Activated CD4-positive, alpha-beta memory T cell treated with anti-CD3 and anti-CD28 coated beads for 36 hours (primary cell): ENCODE data around the gene NPHP1. TPM values are rescaled to one million over a fixed set of nuclear protein-coding genes. Genes with fewer than 3 reads are reported as not detected.
A peak's percentile ranks its signal among the peaks of the same experiment; 100 is the strongest.
"Not testable (repeated sequence)": the region's sequence is repeated elsewhere in the genome, so short reads cannot be mapped to it uniquely, and the experiment has no call there.

ENCODE experiments used
- CTCF ChIA-PET: fragments of 350-600 bp; sonication (Branson Sonifier 250); formaldehyde crosslinking; loops from one replicate; lab custom pipeline; 2021; ENCODE audit warnings: antibody characterized with exemption, inconsistent platforms; lab: Charles Lee
- POLR2A ChIA-PET: fragments of 350-600 bp; sonication (Branson Sonifier 250); formaldehyde crosslinking; loops from one replicate; lab custom pipeline; 2021; ENCODE audit warnings: antibody characterized with exemption; lab: Charles Lee
- DNase-seq: peaks from one replicate; pipeline ENCODE4 v3.0.0-alpha.2; 2020
- H3K27ac Mint-ChIP-seq: one replicate; pipeline ENCODE4 v1.8.0; 2021; ENCODE audit warnings: mixed read lengths
- H3K27me3 Mint-ChIP-seq: one replicate; pipeline ENCODE4 v1.8.0; 2021; ENCODE audit warnings: mixed read lengths
- H3K36me3 Mint-ChIP-seq: one replicate; pipeline ENCODE4 v1.8.0; 2021; ENCODE audit warnings: mixed read lengths
- H3K4me1 Mint-ChIP-seq: one replicate; pipeline ENCODE4 v1.8.0; 2021; ENCODE audit warnings: low read depth, mixed read lengths
- H3K4me3 Mint-ChIP-seq: one replicate; pipeline ENCODE4 v1.8.0; 2021; ENCODE audit warnings: mild to moderate bottlenecking, mixed read lengths
- H3K9me3 Mint-ChIP-seq: one replicate; pipeline ENCODE4 v1.8.0; 2021; ENCODE audit warnings: mixed read lengths
- intact Hi-C: fragments of 100-400 bp; cut with micrococcal nuclease; formaldehyde crosslinking; loops from one replicate; pipeline ENCODE4 v1.15.1; 2023
- total RNA-seq, 2 experiments: library from RNA; stranded (reverse); gene quantifications; one replicate each; pipeline ENCODE4 v1.2.3, GENCODE V29; 2021

Gene NPHP1
- total RNA-seq, 2 experiments from 2014 or later: 1.9 to 2.0 TPM

- H3K4me1 Mint-ChIP-seq: no peaks in the 10 kb centered on the region
- ChIA-PET POLR2A (no interaction called here), CTCF (interaction anchor here (1.1 kb wide), 1 partner anchor 12 kb away, joined by 3 read pairs; the partner anchor contains the start of gene NPHP1)
- H3K27me3 Mint-ChIP-seq: peaks cover 47% of the 10 kb centered on the region
- intact Hi-C loops: no loop called here
- H3K27ac Mint-ChIP-seq: no peak overlapping the region
- DNase-seq: no peak
- H3K4me3 Mint-ChIP-seq: no peak overlapping the region
- H3K9me3 Mint-ChIP-seq: peaks cover 8% of the 10 kb centered on the region
- peaks cover 2% of the 10 kb centered on the region for H3K36me3 Mint-ChIP-seq
These were observed 12.0 kb upstream of the NPHP1 start for GRCh38 chr2:110216803-110217202.

- H3K27ac Mint-ChIP-seq: no peak overlapping the region
- H3K36me3 Mint-ChIP-seq: peaks cover 6% of the 10 kb centered on the region
- no peak overlapping the region for H3K4me3 Mint-ChIP-seq
- peaks cover 45% of the 10 kb centered on the region for H3K27me3 Mint-ChIP-seq
- H3K9me3 Mint-ChIP-seq: peaks cover 8% of the 10 kb centered on the region
- DNase-seq: no peak
- intact Hi-C loops: no loop called here
- POLR2A ChIA-PET: interaction anchor here (1.5 kb wide), 1 partner anchor 12 kb away, joined by 3 read pairs; the partner anchor contains the start of gene NPHP1
- H3K4me1 Mint-ChIP-seq: peaks cover 4% of the 10 kb centered on the region
- CTCF ChIA-PET: no interaction called here
These were observed 11.4 kb upstream of the NPHP1 start for GRCh38 chr2:110216199-110216598.

- peaks cover 8% of the 10 kb centered on the region for H3K9me3 Mint-ChIP-seq
- peaks cover 6% of the 10 kb centered on the region for H3K36me3 Mint-ChIP-seq
- intact Hi-C loops: no loop called here
- peaks cover 7% of the 10 kb centered on the region for H3K4me1 Mint-ChIP-seq
- DNase-seq: no peak
- H3K27ac Mint-ChIP-seq: no peak overlapping the region
- POLR2A ChIA-PET: interaction anchor here (1.5 kb wide), 1 partner anchor 11 kb away, joined by 3 read pairs; the partner anchor contains the start of gene NPHP1
- no peak overlapping the region for H3K4me3 Mint-ChIP-seq
- H3K27me3 Mint-ChIP-seq: peaks cover 45% of the 10 kb centered on the region
- CTCF ChIA-PET: no interaction called here
These were observed 10.8 kb upstream of the NPHP1 start for GRCh38 chr2:110215566-110216158.

DNA sequence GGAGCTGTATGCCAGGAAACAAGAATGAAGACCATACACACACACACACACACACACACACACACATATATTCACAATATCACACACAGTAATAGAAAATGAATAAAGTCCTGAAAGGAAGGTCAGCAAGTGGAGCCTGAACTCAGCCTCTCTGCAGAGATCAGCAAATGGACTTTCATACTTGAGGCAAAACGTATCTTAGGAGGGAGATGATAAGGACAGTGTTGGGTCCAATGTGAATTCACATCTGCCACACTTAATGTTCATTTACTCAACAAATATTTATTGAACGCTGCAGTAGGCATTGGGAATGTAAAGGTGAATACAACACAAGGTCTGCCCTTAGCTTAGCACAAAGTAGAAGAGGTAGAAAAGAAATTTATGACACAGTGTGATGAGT is 10.3 kb upstream of the NPHP1 start:
- peaks cover 9% of the 10 kb centered on the region for H3K36me3 Mint-ChIP-seq
- peaks cover 10% of the 10 kb centered on the region for H3K4me1 Mint-ChIP-seq
- intact Hi-C loops: no loop called here
- no peak overlapping the region for H3K4me3 Mint-ChIP-seq
- peaks cover 44% of the 10 kb centered on the region for H3K27me3 Mint-ChIP-seq
- ChIA-PET POLR2A (interaction anchor here (1.5 kb wide), 1 partner anchor 11 kb away, joined by 3 read pairs; the partner anchor contains the start of gene NPHP1), CTCF (no interaction called here)
- no peak for DNase-seq
- no peak overlapping the region for H3K27ac Mint-ChIP-seq
- H3K9me3 Mint-ChIP-seq: peaks cover 8% of the 10 kb centered on the region

DNA sequence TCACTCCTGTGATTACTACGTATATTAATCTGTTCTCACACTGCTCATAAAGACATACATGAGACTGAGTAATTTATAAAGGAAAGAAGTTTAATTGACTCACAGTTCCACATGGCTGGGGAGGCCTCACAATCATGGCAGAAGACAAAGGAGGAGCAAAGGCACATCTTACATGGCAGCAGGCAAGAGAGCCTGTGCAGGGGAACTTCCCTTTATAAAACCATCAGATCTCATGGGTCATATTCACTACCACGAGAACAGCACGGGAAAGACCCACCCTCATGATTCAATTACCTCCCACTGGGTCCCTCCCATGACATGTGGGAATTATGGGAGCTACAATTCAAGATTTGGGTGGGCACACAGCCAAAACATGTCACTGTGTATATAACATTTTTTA is 8.7 kb upstream of the NPHP1 start:
- H3K27ac Mint-ChIP-seq, H3K9me3 Mint-ChIP-seq, H3K4me3 Mint-ChIP-seq, CTCF ChIA-PET, intact Hi-C loops, POLR2A ChIA-PET, DNase-seq: not testable (repeated sequence)
- peaks cover 19% of the 10 kb centered on the region for H3K4me1 Mint-ChIP-seq
- peaks cover 21% of the 10 kb centered on the region for H3K36me3 Mint-ChIP-seq
- peaks cover 29% of the 10 kb centered on the region for H3K27me3 Mint-ChIP-seq

DNA sequence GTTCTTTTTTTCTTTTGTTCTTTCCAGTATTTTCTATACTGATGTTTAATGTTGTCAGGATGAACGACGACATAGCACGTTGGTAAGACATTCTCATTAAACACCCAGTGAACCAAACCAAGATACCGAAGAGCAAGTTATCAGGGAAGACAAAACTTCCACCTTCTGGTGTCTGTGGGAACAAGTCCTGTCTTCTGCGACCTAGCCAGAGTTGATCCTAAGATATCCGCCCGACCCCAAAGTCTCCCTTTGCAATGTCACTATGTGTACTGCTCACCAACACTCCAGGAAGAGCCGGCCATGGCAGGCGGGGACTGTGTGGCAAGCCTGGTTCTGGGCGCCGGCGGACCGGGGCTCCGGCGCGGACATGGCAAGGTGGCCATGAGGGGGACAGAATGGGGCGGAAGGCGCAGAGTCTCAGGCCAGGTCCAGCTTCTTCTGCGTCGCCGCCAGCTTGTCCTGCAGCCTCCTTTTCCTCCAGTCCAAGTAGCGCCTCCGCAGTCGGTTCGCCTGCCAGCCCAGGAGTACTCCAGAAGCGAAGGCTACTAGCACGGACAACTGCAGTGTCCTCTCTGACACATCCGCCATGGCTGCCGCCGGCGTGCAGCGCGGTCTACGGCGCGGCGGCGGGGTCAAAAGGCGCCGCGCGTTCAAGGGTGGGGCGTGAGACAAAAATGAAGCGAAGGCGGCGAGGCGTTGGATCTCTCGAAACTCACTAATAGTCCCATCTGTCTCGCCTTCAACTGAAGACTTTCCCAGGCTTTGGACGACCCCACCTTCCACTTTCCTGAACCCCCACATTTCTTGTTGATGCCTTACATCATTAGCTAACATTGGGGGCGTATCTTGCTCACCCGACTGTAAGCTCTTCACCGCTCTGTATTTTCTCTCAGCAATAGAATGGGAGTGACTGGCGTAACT is 7.4 kb upstream of the NPHP1 start, which contains the start of gene MTLN:
TSS of gene MTLN (minus strand) at position 610 of the 921 bp plus-strand sequence. CDS start at position 588, 22 bp downstream.
- H3K36me3 Mint-ChIP-seq: peaks cover 25% of the 10 kb centered on the region
- peaks cover 22% of the 10 kb centered on the region for H3K4me1 Mint-ChIP-seq
- ChIA-PET POLR2A (no interaction called here), CTCF (no interaction called here)
- DNase-seq: peak; percentile 85
- H3K9me3 Mint-ChIP-seq: peaks cover 8% of the 10 kb centered on the region
- intact Hi-C loops: no loop called here
- peak within 1 kb of the TSS; percentile 92 for H3K4me3 Mint-ChIP-seq
- peak within 1 kb of the TSS; percentile 80 for H3K27ac Mint-ChIP-seq
- H3K27me3 Mint-ChIP-seq: peaks cover 20% of the 10 kb centered on the region

DNA sequence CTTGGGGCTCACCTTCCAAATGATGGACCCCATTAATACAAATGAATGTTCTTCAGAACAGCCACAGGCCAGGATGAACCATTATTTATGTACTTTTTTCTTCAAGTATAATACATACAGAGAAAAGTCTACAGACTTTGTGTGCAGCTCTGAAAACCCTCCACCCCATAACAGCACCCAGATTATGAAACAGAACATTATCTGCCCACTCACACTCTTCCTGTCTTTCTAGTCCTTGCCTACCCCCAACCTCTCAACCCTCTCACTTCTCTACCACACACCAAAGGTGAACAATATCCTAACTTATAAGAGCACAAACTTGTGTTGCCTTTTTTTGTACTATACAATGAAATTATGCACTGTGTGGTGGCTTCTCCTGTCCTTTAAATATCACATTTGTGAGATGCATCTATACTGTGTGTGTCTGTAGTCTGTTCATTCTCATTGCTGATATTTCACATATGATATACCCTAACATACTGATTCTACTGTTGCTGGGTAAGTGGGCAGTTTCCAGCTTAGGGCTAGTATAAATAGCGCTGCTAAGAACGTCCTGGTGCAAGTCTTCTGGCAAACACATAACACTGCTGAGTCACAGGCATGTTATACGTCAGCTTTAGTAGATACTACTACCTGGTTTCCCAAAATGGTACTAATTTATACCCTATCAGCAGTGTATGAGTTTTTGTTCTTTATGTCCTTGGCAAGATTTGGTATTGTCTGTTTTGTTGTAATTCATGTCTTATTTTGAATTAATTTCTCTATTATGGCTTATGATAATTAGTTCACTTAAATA is 1.0 kb upstream of the NPHP1 start:
- ChIA-PET POLR2A (no interaction called here), CTCF (no interaction called here)
- peak overlapping the region; percentile 10 for H3K27ac Mint-ChIP-seq
- no peaks in the 10 kb centered on the region for H3K9me3 Mint-ChIP-seq
- peak overlapping the region; percentile 80 for H3K4me3 Mint-ChIP-seq
- H3K4me1 Mint-ChIP-seq: peaks cover 33% of the 10 kb centered on the region
- H3K27me3 Mint-ChIP-seq: no peaks in the 10 kb centered on the region
- intact Hi-C loops: no loop called here
- H3K36me3 Mint-ChIP-seq: peaks cover 19% of the 10 kb centered on the region
- DNase-seq: no peak

GRCh38 chr2:110198016-110198415 is 6.8 kb downstream of the NPHP1 start:
- intact Hi-C loops: no loop called here
- Mint-ChIP-seq H3K4me1 (no peaks in the 10 kb centered on the region), H3K4me3 (no peak overlapping the region), H3K9me3 (no peaks in the 10 kb centered on the region), H3K27ac (no peak overlapping the region), H3K36me3 (no peaks in the 10 kb centered on the region), H3K27me3 (peaks cover 4% of the 10 kb centered on the region)
- ChIA-PET CTCF (no interaction called here), POLR2A (no interaction called here)
- DNase-seq: no peak

- intact Hi-C loops: no loop called here
- Mint-ChIP-seq H3K27me3 (peaks cover 4% of the 10 kb centered on the region), H3K9me3 (no peaks in the 10 kb centered on the region), H3K4me1 (no peaks in the 10 kb centered on the region), H3K27ac (no peak overlapping the region), H3K36me3 (no peaks in the 10 kb centered on the region), H3K4me3 (no peak overlapping the region)
- no peak for DNase-seq
- CTCF ChIA-PET: no interaction called here
- POLR2A ChIA-PET: no interaction called here
These were observed 7.4 kb downstream of the NPHP1 start for GRCh38 chr2:110197452-110197851.

DNA sequence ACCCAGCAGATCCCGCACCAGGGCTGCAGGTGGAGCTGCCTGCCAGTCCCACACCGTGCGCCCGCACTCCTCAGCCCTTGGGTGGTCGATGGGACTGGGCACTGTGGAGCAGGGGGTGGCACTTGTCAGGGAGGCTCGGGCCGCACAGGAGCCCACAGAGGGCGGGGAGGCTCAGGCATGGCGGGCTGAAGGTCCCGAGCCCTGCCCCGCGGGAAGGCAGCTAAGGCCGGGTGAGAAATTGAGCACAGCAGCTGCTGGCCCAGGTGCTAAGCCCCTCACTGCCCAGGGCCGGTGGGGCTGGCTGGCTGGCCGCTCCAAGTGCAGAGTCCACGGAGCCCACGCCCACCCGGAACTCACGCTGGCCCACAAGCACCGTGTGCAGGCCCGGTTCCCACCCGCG is 14.6 kb downstream of the NPHP1 start:
- intact Hi-C loops, H3K4me1 Mint-ChIP-seq, DNase-seq, CTCF ChIA-PET, H3K36me3 Mint-ChIP-seq, H3K27ac Mint-ChIP-seq, H3K9me3 Mint-ChIP-seq, POLR2A ChIA-PET, H3K4me3 Mint-ChIP-seq, H3K27me3 Mint-ChIP-seq: not testable (repeated sequence)

GRCh38 chr2:110182449-110182848 is 22.4 kb downstream of the NPHP1 start:
- Mint-ChIP-seq H3K4me1 (no peaks in the 10 kb centered on the region), H3K27ac (no peak overlapping the region), H3K36me3 (peaks cover 4% of the 10 kb centered on the region), H3K9me3 (peaks cover 27% of the 10 kb centered on the region), H3K4me3 (no peak overlapping the region), H3K27me3 (peaks cover 22% of the 10 kb centered on the region)
- DNase-seq: no peak
- ChIA-PET CTCF (no interaction called here), POLR2A (no interaction called here)
- intact Hi-C loops: no loop called here

- Mint-ChIP-seq H3K27me3 (peaks cover 24% of the 10 kb centered on the region), H3K4me1 (no peaks in the 10 kb centered on the region), H3K9me3 (peaks cover 22% of the 10 kb centered on the region), H3K4me3 (no peak overlapping the region), H3K36me3 (peaks cover 4% of the 10 kb centered on the region), H3K27ac (no peak overlapping the region)
- POLR2A ChIA-PET: no interaction called here
- intact Hi-C loops: no loop called here
- DNase-seq: no peak
- CTCF ChIA-PET: no interaction called here
These were observed 24.8 kb downstream of the NPHP1 start for GRCh38 chr2:110180036-110180435.
